Measurements from ENCODE around the gene INPP4B.

DNA sequence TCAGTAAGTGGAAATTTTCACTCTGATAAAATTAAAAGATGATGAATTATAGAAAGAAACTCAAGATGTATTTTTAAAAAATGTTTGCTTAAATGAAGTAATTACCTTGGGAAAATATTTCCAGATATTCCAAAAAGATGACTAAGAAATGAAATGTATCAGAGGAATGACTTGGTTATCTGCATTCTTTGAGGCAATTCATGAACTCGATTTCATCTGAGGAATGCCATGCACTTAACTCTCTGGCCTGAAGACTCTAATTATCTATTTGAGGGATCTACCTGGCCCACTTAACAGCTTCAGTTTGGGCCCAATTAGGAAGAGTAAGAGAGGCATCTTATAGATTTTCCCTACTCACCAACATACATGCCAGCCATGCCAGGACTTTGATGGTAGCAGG lies 182.3 kb downstream of the INPP4B start:
- TF ChIP-seq CEBPB (IDR thresholded peaks at IDR 0.05; ENCODE audit: low read depth, low read length): no peak
- TF ChIP-seq RCOR1 (IDR thresholded peaks at IDR 0.05; ENCODE audit: insufficient replicate concordance, low read length): no peak
- TF ChIP-seq MAZ (IDR thresholded peaks at IDR 0.05; ENCODE audit: borderline replicate concordance, low read depth, low read length): no peak
- TF ChIP-seq, protein P1, sequence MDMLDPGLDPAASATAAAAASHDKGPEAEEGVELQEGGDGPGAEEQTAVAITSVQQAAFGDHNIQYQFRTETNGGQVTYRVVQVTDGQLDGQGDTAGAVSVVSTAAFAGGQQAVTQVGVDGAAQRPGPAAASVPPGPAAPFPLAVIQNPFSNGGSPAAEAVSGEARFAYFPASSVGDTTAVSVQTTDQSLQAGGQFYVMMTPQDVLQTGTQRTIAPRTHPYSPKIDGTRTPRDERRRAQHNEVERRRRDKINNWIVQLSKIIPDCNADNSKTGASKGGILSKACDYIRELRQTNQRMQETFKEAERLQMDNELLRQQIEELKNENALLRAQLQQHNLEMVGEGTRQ (IDR thresholded peaks at IDR 0.05; ENCODE audit: low read depth, low read length): no peak
- no peak for TF ChIP-seq POLR2A (IDR thresholded peaks at IDR 0.05; ENCODE audit: low read depth, low read length)
- TF ChIP-seq MAFK (IDR thresholded peaks at IDR 0.05; ENCODE audit: low read depth, low read length): no peak
- TF ChIP-seq, protein P2, sequence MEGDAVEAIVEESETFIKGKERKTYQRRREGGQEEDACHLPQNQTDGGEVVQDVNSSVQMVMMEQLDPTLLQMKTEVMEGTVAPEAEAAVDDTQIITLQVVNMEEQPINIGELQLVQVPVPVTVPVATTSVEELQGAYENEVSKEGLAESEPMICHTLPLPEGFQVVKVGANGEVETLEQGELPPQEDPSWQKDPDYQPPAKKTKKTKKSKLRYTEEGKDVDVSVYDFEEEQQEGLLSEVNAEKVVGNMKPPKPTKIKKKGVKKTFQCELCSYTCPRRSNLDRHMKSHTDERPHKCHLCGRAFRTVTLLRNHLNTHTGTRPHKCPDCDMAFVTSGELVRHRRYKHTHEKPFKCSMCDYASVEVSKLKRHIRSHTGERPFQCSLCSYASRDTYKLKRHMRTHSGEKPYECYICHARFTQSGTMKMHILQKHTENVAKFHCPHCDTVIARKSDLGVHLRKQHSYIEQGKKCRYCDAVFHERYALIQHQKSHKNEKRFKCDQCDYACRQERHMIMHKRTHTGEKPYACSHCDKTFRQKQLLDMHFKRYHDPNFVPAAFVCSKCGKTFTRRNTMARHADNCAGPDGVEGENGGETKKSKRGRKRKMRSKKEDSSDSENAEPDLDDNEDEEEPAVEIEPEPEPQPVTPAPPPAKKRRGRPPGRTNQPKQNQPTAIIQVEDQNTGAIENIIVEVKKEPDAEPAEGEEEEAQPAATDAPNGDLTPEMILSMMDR (conservative IDR thresholded peaks at IDR 0.05; ENCODE audit: low read depth, low read length): no peak
- TF ChIP-seq BHLHE40 (IDR thresholded peaks at IDR 0.05; ENCODE audit: low read depth, low read length): no peak
- TF ChIP-seq, protein P3, sequence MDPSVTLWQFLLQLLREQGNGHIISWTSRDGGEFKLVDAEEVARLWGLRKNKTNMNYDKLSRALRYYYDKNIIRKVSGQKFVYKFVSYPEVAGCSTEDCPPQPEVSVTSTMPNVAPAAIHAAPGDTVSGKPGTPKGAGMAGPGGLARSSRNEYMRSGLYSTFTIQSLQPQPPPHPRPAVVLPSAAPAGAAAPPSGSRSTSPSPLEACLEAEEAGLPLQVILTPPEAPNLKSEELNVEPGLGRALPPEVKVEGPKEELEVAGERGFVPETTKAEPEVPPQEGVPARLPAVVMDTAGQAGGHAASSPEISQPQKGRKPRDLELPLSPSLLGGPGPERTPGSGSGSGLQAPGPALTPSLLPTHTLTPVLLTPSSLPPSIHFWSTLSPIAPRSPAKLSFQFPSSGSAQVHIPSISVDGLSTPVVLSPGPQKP (IDR thresholded peaks at IDR 0.05; ENCODE audit: borderline replicate concordance, low read depth, low read length): no peak
- no peak for TF ChIP-seq RAD21 (IDR thresholded peaks at IDR 0.05; ENCODE audit: low read length)
- no peak for TF ChIP-seq SMC3 (IDR thresholded peaks at IDR 0.05; ENCODE audit: low read depth, low read length)
- TF ChIP-seq FOS (IDR thresholded peaks at IDR 0.05; ENCODE audit: low read depth, low read length): no peak
- no peak for TF ChIP-seq RFX5 (IDR thresholded peaks at IDR 0.05; ENCODE audit: low read depth, low read length)
